Measurements from ENCODE around the gene RSU1.

- TF ChIP-seq CTCF (IDR thresholded peaks at IDR 0.05) (no peak), POLR2A (IDR thresholded peaks at IDR 0.05) (no peak)
Measured at GRCh38 chr10:16674147-16674703, 143.0 kb downstream of the RSU1 start.

Data from tibial nerve (tissue), 3 donors.